GM06990 (cell line): Measurements from ENCODE around the gene TNFRSF8.

Experiments used
- DNase-seq: peaks from one replicate; pipeline ENCODE4 v3.0.0-alpha.2; 2011; ENCODE audit not compliant: insufficient read length; ENCODE audit errors: extremely low read depth
- H3K27me3 ChIP-seq: replicated peaks from 2 replicates; pipeline ENCODE4 v1.6.0; 2011; ENCODE audit warnings: low read length; ENCODE audit not compliant: control insufficient read depth, insufficient read depth
- H3K36me3 ChIP-seq: 2 replicates; pipeline ENCODE4 v1.5.1; 2011; ENCODE audit warnings: low read length; ENCODE audit not compliant: control insufficient read depth, insufficient read depth
- H3K4me3 ChIP-seq: replicated peaks from 2 replicates; pipeline ENCODE4 v1.5.1; 2011; ENCODE audit warnings: low read depth, mild to moderate bottlenecking, control low read depth, low read length
- TF ChIP-seq, protein P1 (sequence below): IDR thresholded peaks from 2 replicates; pipeline ENCODE4 v1.5.1; 2011; ENCODE audit warnings: low read length, control low read depth, mild to moderate bottlenecking, inconsistent platforms; ENCODE audit not compliant: insufficient read depth, poor library complexity, severe bottlenecking

The TNFRSF8 gene

DNA sequence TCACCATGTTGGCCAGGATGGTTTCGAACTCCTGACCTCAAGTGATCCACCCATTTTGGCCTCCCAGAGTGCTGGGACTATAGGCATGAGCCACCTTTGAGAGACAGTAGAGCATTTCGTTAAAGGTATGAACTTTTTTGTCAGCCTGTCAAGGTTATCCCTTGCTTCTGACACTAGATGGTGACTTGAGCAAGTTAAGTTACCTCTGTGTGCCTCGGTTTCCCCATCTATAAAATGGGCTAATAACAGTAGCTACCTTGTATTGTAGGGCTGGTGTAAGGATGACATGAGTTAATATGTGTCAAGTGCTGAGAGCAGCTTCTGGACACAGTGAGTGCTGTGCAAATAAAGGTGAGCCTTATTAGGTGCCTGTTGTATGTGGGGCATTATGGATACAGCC is 8.8 kb downstream of the TNFRSF8 start:
- no peak for DNase-seq
- H3K27me3 ChIP-seq: no peaks in the 10 kb centered on the region
- TF ChIP-seq, protein P1, sequence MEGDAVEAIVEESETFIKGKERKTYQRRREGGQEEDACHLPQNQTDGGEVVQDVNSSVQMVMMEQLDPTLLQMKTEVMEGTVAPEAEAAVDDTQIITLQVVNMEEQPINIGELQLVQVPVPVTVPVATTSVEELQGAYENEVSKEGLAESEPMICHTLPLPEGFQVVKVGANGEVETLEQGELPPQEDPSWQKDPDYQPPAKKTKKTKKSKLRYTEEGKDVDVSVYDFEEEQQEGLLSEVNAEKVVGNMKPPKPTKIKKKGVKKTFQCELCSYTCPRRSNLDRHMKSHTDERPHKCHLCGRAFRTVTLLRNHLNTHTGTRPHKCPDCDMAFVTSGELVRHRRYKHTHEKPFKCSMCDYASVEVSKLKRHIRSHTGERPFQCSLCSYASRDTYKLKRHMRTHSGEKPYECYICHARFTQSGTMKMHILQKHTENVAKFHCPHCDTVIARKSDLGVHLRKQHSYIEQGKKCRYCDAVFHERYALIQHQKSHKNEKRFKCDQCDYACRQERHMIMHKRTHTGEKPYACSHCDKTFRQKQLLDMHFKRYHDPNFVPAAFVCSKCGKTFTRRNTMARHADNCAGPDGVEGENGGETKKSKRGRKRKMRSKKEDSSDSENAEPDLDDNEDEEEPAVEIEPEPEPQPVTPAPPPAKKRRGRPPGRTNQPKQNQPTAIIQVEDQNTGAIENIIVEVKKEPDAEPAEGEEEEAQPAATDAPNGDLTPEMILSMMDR: no peak
- H3K4me3 ChIP-seq: no peak overlapping the region
- peaks cover 22% of the 10 kb centered on the region for H3K36me3 ChIP-seq

DNA sequence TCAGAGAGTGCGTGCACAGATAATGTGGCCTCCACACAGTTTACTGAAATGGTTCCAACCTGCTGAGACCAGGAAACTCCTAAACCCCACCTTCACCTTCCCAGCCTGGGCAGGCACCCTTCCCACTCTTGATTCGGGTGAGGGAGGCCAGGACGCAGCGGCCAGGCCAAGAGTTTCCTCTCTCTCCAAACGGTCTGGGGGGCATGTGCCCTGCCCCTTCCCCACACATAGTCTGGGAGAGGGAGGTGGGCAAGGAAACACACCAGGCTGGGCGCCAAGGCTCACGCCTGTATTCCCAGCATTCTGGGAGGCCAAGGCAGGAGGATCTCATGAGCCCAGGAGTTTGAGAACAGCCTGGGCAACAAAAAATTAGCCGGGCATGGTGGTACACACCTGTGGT is 9.6 kb downstream of the TNFRSF8 start:
- Histone ChIP-seq H3K36me3 (peaks cover 22% of the 10 kb centered on the region), H3K27me3 (no peaks in the 10 kb centered on the region), H3K4me3 (no peak overlapping the region)
- TF ChIP-seq, protein P1: no peak
- no peak for DNase-seq

DNA sequence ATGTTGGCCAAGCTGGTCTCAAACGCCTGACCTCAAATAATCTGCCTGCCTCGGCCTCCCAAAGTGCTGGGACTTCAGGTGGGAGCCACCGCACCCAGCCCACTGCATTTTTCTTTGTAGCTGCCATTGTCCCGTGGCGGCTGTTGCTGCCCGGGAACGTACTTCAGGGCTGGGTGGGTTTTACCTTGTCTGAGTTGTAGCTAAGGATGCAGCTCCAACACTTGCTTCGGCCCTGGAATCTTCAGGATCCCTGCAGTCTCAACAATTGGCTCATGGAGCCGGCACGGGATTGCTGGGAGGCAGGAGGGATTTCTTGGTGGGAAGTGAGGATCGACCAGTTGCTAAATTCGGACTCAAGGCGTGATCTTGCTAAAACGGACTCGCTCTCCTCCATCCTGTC is 10.7 kb downstream of the TNFRSF8 start:
- TF ChIP-seq, protein P1: no peak

DNA sequence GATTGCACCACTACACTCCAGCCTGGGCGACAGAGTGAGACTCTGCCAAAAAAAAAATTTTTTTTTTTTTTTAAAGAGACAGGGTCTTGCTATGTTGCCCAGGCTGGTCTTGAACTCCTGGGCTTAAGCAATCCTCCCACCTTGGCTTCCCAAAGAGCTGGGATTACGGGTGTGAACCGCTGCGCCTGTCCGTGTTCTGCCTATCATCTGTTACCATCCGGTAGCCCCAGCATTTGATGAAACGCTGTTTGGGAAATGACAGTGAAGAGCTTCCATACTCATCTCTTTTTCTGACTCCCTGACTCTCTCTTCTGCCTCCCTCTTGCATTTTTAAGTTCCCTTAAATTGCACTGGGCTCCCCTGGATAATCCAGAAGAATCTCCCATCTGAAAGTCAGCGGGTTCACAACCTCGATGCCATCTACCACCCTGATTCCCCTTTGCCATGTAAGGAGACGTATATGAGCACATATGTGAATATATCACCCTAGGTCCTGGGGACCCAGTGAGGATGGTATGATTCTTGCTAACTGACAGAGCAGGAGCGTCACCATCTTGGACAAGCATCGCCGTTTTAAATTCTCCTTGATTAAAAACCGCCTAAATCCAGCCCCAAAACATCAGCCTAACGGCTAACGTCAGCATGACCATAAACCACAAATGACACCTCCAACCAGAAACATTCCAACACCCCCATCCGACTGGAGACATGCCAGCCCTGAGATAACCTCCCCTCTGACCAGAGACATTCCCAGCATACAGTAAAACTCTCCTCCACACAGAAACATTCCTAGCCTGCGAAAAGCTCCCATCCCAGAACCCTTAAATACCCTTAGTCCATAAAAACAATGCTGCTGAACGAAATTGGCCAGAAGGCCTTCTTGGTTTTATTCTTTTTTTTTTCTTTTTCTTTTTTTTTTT is 12.4 kb downstream of the TNFRSF8 start:
- H3K27me3 ChIP-seq: no peaks in the 10 kb centered on the region
- TF ChIP-seq, protein P1: no peak
- peaks cover 22% of the 10 kb centered on the region for H3K36me3 ChIP-seq
- no peak overlapping the region for H3K4me3 ChIP-seq
- DNase-seq: no peak

More for the DNA sequence above, 10.7 kb downstream of the TNFRSF8 start:
- H3K36me3 ChIP-seq: peaks cover 22% of the 10 kb centered on the region
- no peaks in the 10 kb centered on the region for H3K27me3 ChIP-seq
- no peak overlapping the region for H3K4me3 ChIP-seq
- DNase-seq: no peak

DNA sequence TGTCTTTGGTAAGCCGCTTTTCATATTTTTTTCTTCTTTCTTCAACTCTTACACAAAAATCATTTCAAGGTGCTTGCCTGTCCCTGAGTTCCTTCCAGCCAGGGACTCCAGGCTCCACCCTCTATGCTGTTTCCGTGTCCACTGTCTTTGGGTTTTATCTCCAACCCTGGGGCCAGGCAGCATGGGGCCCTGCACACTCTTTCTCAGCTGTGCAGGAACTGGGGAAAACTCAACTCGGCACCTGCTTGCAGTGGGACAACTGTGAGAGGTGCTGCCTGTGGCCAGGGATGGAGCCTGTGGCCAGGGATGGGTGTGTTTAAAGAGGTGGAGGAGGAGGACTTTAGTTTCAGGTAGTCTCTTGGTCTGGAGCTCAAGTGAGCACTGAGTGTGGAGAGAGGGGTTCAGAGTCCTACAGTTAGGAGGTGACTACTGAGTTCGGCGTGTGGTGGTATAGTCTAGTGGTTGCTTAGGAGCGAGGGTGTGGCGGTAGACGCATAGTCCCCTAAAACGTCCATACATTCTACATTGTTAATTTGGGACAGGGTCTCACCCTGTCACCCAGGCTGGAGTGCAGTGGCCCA is 13.4 kb downstream of the TNFRSF8 start:
- Histone ChIP-seq H3K36me3 (peaks cover 26% of the 10 kb centered on the region), H3K4me3 (no peak overlapping the region), H3K27me3 (no peaks in the 10 kb centered on the region)
- TF ChIP-seq, protein P1: no peak
- no peak for DNase-seq

DNA sequence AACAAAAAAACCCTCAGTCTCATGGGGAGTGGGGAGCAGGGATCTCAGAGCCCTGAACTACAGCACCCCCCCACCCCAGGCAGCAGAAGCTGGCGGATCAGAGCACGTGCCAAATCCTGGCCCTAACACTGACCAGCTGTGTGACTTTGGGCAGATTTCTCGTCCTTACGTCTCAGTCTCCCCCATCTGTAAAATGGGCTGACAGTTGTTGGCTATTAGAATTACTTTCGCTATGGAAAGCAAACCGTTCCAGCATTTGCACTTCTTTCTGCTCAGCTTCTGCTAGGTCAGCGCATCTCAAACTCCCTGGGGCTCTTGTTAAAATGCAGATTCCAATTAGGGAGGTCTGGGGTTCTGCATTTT is 15.5 kb downstream of the TNFRSF8 start:
- TF ChIP-seq, protein P1: no peak
- peak overlapping the region; percentile 28 for H3K4me3 ChIP-seq
- peaks cover 16% of the 10 kb centered on the region for H3K36me3 ChIP-seq

More for the DNA sequence above, 15.5 kb downstream of the TNFRSF8 start:
- no peaks in the 10 kb centered on the region for H3K27me3 ChIP-seq
- no peak for DNase-seq
